Measurements from ENCODE around the gene ANKRD28. TPM values are rescaled to one million over a fixed set of nuclear protein-coding genes. Genes with fewer than 3 reads are reported as not detected.

Gene ANKRD28
- total RNA-seq, 1 experiment from 2014 or later: 47.5 TPM

DNA sequence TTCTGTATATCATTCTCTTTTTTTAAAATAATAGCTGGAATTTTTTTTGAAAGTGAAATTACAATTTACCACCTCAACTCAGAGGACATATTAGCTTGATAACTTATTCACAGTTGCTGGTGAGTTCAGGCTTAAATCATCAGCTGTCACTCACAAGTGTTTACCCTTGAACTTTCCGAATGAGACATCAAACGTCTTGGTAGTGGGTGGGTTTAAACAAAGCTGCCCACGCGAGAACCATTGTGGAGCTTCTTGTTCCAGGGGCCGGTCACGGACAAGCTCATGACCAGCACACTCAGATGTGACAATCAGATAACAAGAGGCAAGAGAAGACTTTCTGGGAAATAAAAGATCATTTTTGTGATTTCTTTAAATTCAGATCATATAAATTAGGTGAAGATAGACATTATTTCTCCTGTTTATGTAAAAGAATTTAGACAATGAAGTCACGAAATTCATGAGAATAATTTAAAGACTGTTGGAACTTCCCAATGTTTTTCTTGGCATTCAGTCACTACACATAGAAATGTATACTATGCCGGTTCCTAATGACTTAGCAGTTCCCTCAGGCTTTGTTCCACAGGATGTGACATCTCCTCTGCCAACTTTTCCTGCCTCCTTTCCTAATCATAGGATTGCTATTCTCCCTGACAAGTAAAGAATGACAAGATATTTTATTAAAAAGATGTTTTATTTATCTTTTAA lies 167.0 kb downstream of the ANKRD28 start:
- Histone ChIP-seq H3K4me3 (replicated peaks in 1 of 2; ENCODE audit: low read depth in 1 of 2, low read length in 2 of 2) (peak overlapping the region; percentile 27 to 29), H3K36me3 (ENCODE audit: control insufficient read depth in 1 of 2, insufficient read depth in 2 of 2, low read length in 2 of 2) (no peaks in the 10 kb centered on the region), H4K20me1 (ENCODE audit: insufficient read depth) (no peaks in the 10 kb centered on the region), H3K4me2 (ENCODE audit: low read length) (peak overlapping the region; percentile 58), H3K9ac (ENCODE audit: low read length) (peak overlapping the region; percentile 32), H3K9me3 (ENCODE audit: control insufficient read depth in 1 of 2, insufficient read depth in 1 of 2, low read depth in 1 of 2, low read length in 2 of 2) (no peaks in the 10 kb centered on the region), H3K79me2 (ENCODE audit: insufficient read depth, low read length) (no peaks in the 10 kb centered on the region), H3K9me2 (ENCODE audit: insufficient read depth) (0 out of 2 replicates have a peak, but pooled peaks cover 2% of the 10 kb centered on the region), H2AFZ (ENCODE audit: low read depth, low read length, poor library complexity, severe bottlenecking) (peak overlapping the region; percentile 91), H3K27ac (ENCODE audit: low read depth, low read length) (peak overlapping the region; percentile 2; the same call in 1 of the 2 replicates), H3K27me3 (ENCODE audit: insufficient read depth, low read length) (no peaks in the 10 kb centered on the region), H3K4me1 (ENCODE audit: control insufficient read depth in 1 of 2, insufficient read depth in 2 of 2, low read length in 2 of 2) (peaks cover 29 to 53% of the 10 kb centered on the region in 2 experiments)
- intact Hi-C loops (cut with micrococcal nuclease): loop anchor here (1.0 to 10.0 kb wide), 4 partner anchors 182 to 617 kb away; no protein-coding TSS in a partner anchor
- RAD21 ChIA-PET (ENCODE audit: low non-redundant PET in 1 of 2, low total read pairs in 2 of 2, uncharacterized antibody in 2 of 2, unreplicated experiment in 2 of 2): interaction anchor here (0.7 to 1.4 kb wide), 4 partner anchors 15 to 182 kb away, joined by 3 to 14 read pairs (median 4); no protein-coding TSS in a partner anchor
- no TSS peak for BruUV-seq (replicated peaks)
- DNase-seq (ENCODE audit: low read depth, low spot score): no peak
- CTCF ChIA-PET: interaction anchor here (0.8 to 2.5 kb wide), 6 partner anchors 15 to 548 kb away, joined by 4 to 27 read pairs (median 6); partner anchors contain the start of gene ANKRD28
- peak; percentile 17; the same call in 1 of the 2 replicates for TF ChIP-seq SP1 (IDR thresholded peaks at IDR 0.05; ENCODE audit: low read depth)
- TF ChIP-seq ATF3 (IDR thresholded peaks at IDR 0.05): no peak
- peak; percentile 56 for TF ChIP-seq TCF7L2 (IDR thresholded peaks at IDR 0.05; ENCODE audit: borderline replicate concordance, extremely low read depth, insufficient read depth, insufficient read length)
- peak; percentile 54 for ATAC-seq
- POLR2A ChIA-PET: interaction anchor here (0.5 to 1.1 kb wide), 3 partner anchors 15 to 181 kb away, joined by 3 to 7 read pairs (median 3); no protein-coding TSS in a partner anchor

GRCh38 chr3:15629860-15630597 lies 167.8 kb downstream of the ANKRD28 start:
- intact Hi-C loops (cut with micrococcal nuclease): loop anchor here (1.0 to 10.0 kb wide), 4 partner anchors 182 to 617 kb away; no protein-coding TSS in a partner anchor
- no peaks in the 10 kb centered on the region for H3K27me3 ChIP-seq (ENCODE audit: insufficient read depth, low read length)
- no peaks in the 10 kb centered on the region for H3K36me3 ChIP-seq (ENCODE audit: control insufficient read depth in 1 of 2, insufficient read depth in 2 of 2, low read length in 2 of 2)
- peaks cover 21 to 45% of the 10 kb centered on the region in 2 experiments for H3K4me1 ChIP-seq (ENCODE audit: control insufficient read depth in 1 of 2, insufficient read depth in 2 of 2, low read length in 2 of 2)
- peak overlapping the region; percentile 91 for H2AFZ ChIP-seq (ENCODE audit: low read depth, low read length, poor library complexity, severe bottlenecking)
- POLR2A ChIA-PET: interaction anchor here (0.5 to 1.1 kb wide), 3 partner anchors 16 to 182 kb away, joined by 3 to 7 read pairs (median 3); no protein-coding TSS in a partner anchor
- 0 out of 2 replicates have a peak, but pooled peaks cover 2% of the 10 kb centered on the region for H3K9me2 ChIP-seq (ENCODE audit: insufficient read depth)
- H3K9ac ChIP-seq (ENCODE audit: low read length): peak overlapping the region; percentile 32; the same call in 1 of the 2 replicates
- no peaks in the 10 kb centered on the region for H4K20me1 ChIP-seq (ENCODE audit: insufficient read depth)
- RAD21 ChIA-PET (ENCODE audit: low non-redundant PET in 1 of 2, low total read pairs in 2 of 2, uncharacterized antibody in 2 of 2, unreplicated experiment in 2 of 2): interaction anchor here (0.9 to 1.4 kb wide), 3 partner anchors 16 to 182 kb away, joined by 3 to 14 read pairs (median 4); no protein-coding TSS in a partner anchor
- peak overlapping the region; percentile 2; the same call in 1 of the 2 replicates for H3K27ac ChIP-seq (ENCODE audit: low read depth, low read length)
- BruUV-seq (replicated peaks): no TSS peak
- CTCF ChIA-PET: interaction anchor here (0.7 to 2.5 kb wide), 6 partner anchors 16 to 182 kb away, joined by 3 to 27 read pairs (median 6); partner anchors contain the start of gene ANKRD28
- peak overlapping the region; percentile 58 for H3K4me2 ChIP-seq (ENCODE audit: low read length)
- ATAC-seq (peak; percentile 94), DNase-seq (ENCODE audit: low read depth, low spot score) (peak; percentile 70)
- H3K79me2 ChIP-seq (ENCODE audit: insufficient read depth, low read length): no peaks in the 10 kb centered on the region
- H3K9me3 ChIP-seq (ENCODE audit: control insufficient read depth in 1 of 2, insufficient read depth in 1 of 2, low read depth in 1 of 2, low read length in 2 of 2): no peaks in the 10 kb centered on the region
- peak overlapping the region; percentile 27 to 29 for H3K4me3 ChIP-seq (replicated peaks in 1 of 2; ENCODE audit: low read depth in 1 of 2, low read length in 2 of 2)
- TF ChIP-seq FOSL1 (IDR thresholded peaks at IDR 0.05; ENCODE audit: low read depth): no peak
- TF ChIP-seq ATF3 (IDR thresholded peaks at IDR 0.05): no peak
- TF ChIP-seq POLR2A (IDR thresholded peaks at IDR 0.05; ENCODE audit: borderline replicate concordance, extremely low read depth, insufficient read depth, insufficient read length): no peak
- TF ChIP-seq EZH2 (IDR thresholded peaks at IDR 0.05): no peak
- TF ChIP-seq CEBPB (IDR thresholded peaks at IDR 0.05; ENCODE audit: low read depth): peak; percentile 56; the same call in 1 of the 2 replicates
- TF ChIP-seq, protein P1, sequence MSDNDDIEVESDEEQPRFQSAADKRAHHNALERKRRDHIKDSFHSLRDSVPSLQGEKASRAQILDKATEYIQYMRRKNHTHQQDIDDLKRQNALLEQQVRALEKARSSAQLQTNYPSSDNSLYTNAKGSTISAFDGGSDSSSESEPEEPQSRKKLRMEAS (IDR thresholded peaks at IDR 0.05): peak; percentile 49
- TF ChIP-seq ZNF274 (IDR thresholded peaks at IDR 0.05; ENCODE audit: low read depth, low read length): no peak
- TF ChIP-seq EZH2phosphoT487 (IDR thresholded peaks at IDR 0.05; ENCODE audit: borderline replicate concordance): no peak
- TF ChIP-seq TCF7L2 (IDR thresholded peaks at IDR 0.05; ENCODE audit: borderline replicate concordance, extremely low read depth, insufficient read depth, insufficient read length): no peak
- no peak for TF ChIP-seq SIN3A (IDR thresholded peaks at IDR 0.05; ENCODE audit: low read depth)
- no peak for TF ChIP-seq JUND (IDR thresholded peaks at IDR 0.05)
- TF ChIP-seq POLR2AphosphoS5 (IDR thresholded peaks at IDR 0.05; ENCODE audit: low read depth, low read length): no peak
- no peak for TF ChIP-seq ZFX (IDR thresholded peaks at IDR 0.05)
